HepG2 (cell line): ENCODE results near the gene PAFAH1B2. TPM values are rescaled to one million over a fixed set of nuclear protein-coding genes. Genes with fewer than 3 reads are reported as not detected.
A peak's percentile ranks its signal among the peaks of the same experiment; 100 is the strongest.

ENCODE experiments used
- ARID2 ChIP-seq: sonication (generic); formaldehyde crosslinking; IDR thresholded peaks from 2 replicates; pipeline ENCODE4 v1.8.1; 2022; ENCODE audit warnings: mild to moderate bottlenecking, missing genetic modification reagents, borderline replicate concordance
- CEBPG ChIP-seq: IDR thresholded peaks from 2 replicates; pipeline ENCODE4 v1.6.1; 2016
- CENPBD1 ChIP-seq: sonication (generic); formaldehyde crosslinking; IDR thresholded peaks from 2 replicates; pipeline ENCODE4 v1.8.0; 2022; ENCODE audit warnings: missing genetic modification reagents, low read depth, mild to moderate bottlenecking, borderline replicate concordance
- HOXA9 ChIP-seq: sonication (generic); formaldehyde crosslinking; IDR thresholded peaks from 2 replicates; pipeline ENCODE4 v1.8.1; 2022; ENCODE audit warnings: missing genetic modification reagents, mild to moderate bottlenecking, moderate library complexity, borderline replicate concordance
- NR2F1 ChIP-seq, 2 experiments: fragments of 450-650 bp in 1 of 2; formaldehyde crosslinking in 1 of 2; IDR thresholded peaks; 2 replicates each; pipeline versions ENCODE4 v1.5.0 to v1.6.1; 2016 to 2020; ENCODE audit warnings: mild to moderate bottlenecking in 1 of 2, missing compliant biosample characterization in 1 of 2, missing genetic modification reagents in 1 of 2, moderate library complexity in 1 of 2
- NR2F6 ChIP-seq, 2 experiments: IDR thresholded peaks; 2 replicates each; pipeline ENCODE4 v1.6.1; 2016; ENCODE audit warnings: antibody characterized with exemption in 1 of 2, mild to moderate bottlenecking in 1 of 2
- POGZ ChIP-seq: sonication (generic); formaldehyde crosslinking; IDR thresholded peaks from 2 replicates; pipeline ENCODE4 v1.4.0; 2020; ENCODE audit warnings: mild to moderate bottlenecking, missing genetic modification reagents
- XRCC5 ChIP-seq: fragments of 200-400 bp; formaldehyde crosslinking; optimal IDR thresholded peaks from 2 replicates; pipeline ENCODE3; 2017; ENCODE audit warnings: mild to moderate bottlenecking, low read length
- ZBTB34 ChIP-seq: sonication (generic); formaldehyde crosslinking; IDR thresholded peaks from 2 replicates; pipeline ENCODE4 v1.8.0; 2022; ENCODE audit warnings: mild to moderate bottlenecking, missing genetic modification reagents
- ZFP37 ChIP-seq: sonication (generic); formaldehyde crosslinking; IDR thresholded peaks from 2 replicates; pipeline ENCODE4 v1.4.0; 2020; ENCODE audit warnings: missing genetic modification reagents, borderline replicate concordance
- ZNF205 ChIP-seq: IDR thresholded peaks from 2 replicates; pipeline ENCODE4 v1.6.1; 2018; ENCODE audit warnings: missing biosample characterization, missing genetic modification reagents
- ZNF281 ChIP-seq: sonication (generic); formaldehyde crosslinking; IDR thresholded peaks from 2 replicates; pipeline ENCODE4 v1.4.0; 2020; ENCODE audit warnings: missing genetic modification reagents, borderline replicate concordance
- ZNF318 ChIP-seq: sonication (generic); formaldehyde crosslinking; IDR thresholded peaks from 2 replicates; pipeline ENCODE4 v1.4.0; 2020; ENCODE audit warnings: mild to moderate bottlenecking, missing genetic modification reagents
- ZNF383 ChIP-seq: sonication (generic); formaldehyde crosslinking; IDR thresholded peaks from 2 replicates; pipeline ENCODE4 v1.4.0; 2020; ENCODE audit warnings: missing genetic modification reagents, mild to moderate bottlenecking, borderline replicate concordance
- ZNF430 ChIP-seq: sonication (generic); formaldehyde crosslinking; IDR thresholded peaks from 2 replicates; pipeline ENCODE4 v1.9.0; 2021; ENCODE audit warnings: mild to moderate bottlenecking, missing genetic modification reagents
- polyA plus RNA-seq, 8 experiments: library from polyadenylated mRNA; depleted of rRNA in 3 of 8; stranded (reverse) in 7 of 8; unstranded in 1 of 8; fragments of >200 nt; fragmentation: Illumina TruSeq in 4 of 8; extraction: Trizol in 4 of 8; gene quantifications; 2 replicates each; pipeline versions ENCODE4 v1.2.1 to v1.2.3, GENCODE V29; 2011 to 2016; ENCODE audit warnings: low read depth in 4 of 8, missing spikeins in 1 of 8, mixed read lengths in 1 of 8; ENCODE audit not compliant: insufficient read depth in 1 of 8
- total RNA-seq, 5 experiments: library from RNA; depleted of rRNA; stranded (reverse); fragments of >200 nt; fragmentation: Illumina TruSeq; extraction: Trizol; gene quantifications; 2 replicates each; pipeline ENCODE4 v1.2.3, GENCODE V29; 2016; ENCODE audit warnings: low read depth in 1 of 5

The PAFAH1B2 gene
- total and polyA plus RNA-seq, 2 of the 13 experiments (the other 11 are each of a cell fraction or from before 2014, with no cell fraction given): 28.8 to 104 TPM

- TF ChIP-seq ZNF383 (CRISPR knock-in tag): no peak
- peak; percentile 71 for TF ChIP-seq POGZ (CRISPR knock-in tag)
- no peak for TF ChIP-seq ARID2 (CRISPR knock-in tag)
- TF ChIP-seq ZBTB34 (CRISPR knock-in tag): peak; percentile 58; the same call in 1 of the 2 replicates
- peak; percentile 16; the same call in 1 of the 2 replicates for TF ChIP-seq ZNF205 (CRISPR knock-in tag)
- peak; percentile 7; the same call in 1 of the 2 replicates for TF ChIP-seq ZNF430 (CRISPR knock-in tag)
- peak; percentile 53 for TF ChIP-seq NR2F6 (IDR thresholded peaks at IDR 0.05)
- TF ChIP-seq NR2F6 (CRISPR knock-in tag; IDR thresholded peaks at IDR 0.05): peak; percentile 75
- TF ChIP-seq ZNF281: no peak
- no peak for TF ChIP-seq NR2F1 (CRISPR knock-in tag; IDR thresholded peaks at IDR 0.05)
- 0 out of 2 replicates have a peak, but pooled peaks have one; percentile 11 for TF ChIP-seq CEBPG (CRISPR knock-in tag)
- TF ChIP-seq CENPBD1: no peak
- no peak for TF ChIP-seq ZNF318 (CRISPR knock-in tag)
- peak; percentile 60 for TF ChIP-seq XRCC5
- no peak for TF ChIP-seq HOXA9 (CRISPR knock-in tag)
- no peak for TF ChIP-seq ZFP37
These were observed 47.7 kb upstream of the PAFAH1B2 start (continued) for GRCh38 chr11:117096201-117096991.
